ENCODE results near the gene NPEPL1. TPM values are rescaled to one million over a fixed set of nuclear protein-coding genes. Genes with fewer than 3 reads are reported as not detected.

Gene NPEPL1
- total RNA-seq, 2 donors from 2014 or later: 14.7 to 20.6 TPM

DNA sequence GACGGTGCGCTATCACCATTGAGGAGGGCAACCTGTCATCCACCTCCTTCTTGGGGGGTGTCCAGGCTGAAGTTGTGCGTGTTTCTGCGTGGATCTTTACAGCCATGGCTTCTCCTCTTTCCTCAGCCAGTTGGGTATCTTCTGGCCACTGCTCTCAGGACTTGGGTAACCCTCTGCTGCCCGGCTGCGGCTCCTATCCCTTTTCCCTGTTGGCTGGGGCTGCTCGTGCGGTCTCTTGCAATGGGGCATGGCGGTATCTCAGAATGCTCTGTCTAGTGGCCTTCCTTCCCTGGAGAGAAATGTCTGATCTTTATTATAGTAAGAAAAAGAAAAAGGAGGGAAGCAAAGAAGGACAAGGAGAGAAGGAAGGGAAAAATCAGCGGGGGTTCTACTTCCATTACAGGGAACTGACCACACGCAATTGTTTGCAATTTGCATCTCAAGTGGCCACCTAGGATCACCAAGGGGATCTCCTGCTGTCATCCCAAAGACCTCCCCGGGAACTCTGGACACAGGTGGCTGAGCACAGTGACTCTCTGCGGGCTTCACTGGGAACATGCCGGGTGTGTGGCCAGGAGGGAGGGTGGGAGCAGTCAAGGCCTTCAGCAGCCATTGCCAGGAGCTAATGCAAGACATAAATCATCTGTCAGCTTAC, 60.8 kb downstream of the NPEPL1 start:
- Histone ChIP-seq H3K27ac (no peak overlapping the region), H3K27me3 (no peaks in the 10 kb centered on the region), H3K9ac (ENCODE audit: low read depth in 2 of 2, low read length in 2 of 2) (no peak overlapping the region), H3K36me3 (no peaks in the 10 kb centered on the region), H3K9me3 (no peaks in the 10 kb centered on the region), H3K4me3 (no peak overlapping the region), H3K4me1 (no peaks in the 10 kb centered on the region)
- intact Hi-C loops (cut with DNase I): no loop called here
- TF ChIP-seq, protein P1, sequence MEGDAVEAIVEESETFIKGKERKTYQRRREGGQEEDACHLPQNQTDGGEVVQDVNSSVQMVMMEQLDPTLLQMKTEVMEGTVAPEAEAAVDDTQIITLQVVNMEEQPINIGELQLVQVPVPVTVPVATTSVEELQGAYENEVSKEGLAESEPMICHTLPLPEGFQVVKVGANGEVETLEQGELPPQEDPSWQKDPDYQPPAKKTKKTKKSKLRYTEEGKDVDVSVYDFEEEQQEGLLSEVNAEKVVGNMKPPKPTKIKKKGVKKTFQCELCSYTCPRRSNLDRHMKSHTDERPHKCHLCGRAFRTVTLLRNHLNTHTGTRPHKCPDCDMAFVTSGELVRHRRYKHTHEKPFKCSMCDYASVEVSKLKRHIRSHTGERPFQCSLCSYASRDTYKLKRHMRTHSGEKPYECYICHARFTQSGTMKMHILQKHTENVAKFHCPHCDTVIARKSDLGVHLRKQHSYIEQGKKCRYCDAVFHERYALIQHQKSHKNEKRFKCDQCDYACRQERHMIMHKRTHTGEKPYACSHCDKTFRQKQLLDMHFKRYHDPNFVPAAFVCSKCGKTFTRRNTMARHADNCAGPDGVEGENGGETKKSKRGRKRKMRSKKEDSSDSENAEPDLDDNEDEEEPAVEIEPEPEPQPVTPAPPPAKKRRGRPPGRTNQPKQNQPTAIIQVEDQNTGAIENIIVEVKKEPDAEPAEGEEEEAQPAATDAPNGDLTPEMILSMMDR (IDR thresholded peaks at IDR 0.05): no peak
- DNase-seq: peak; percentile 11

- TF ChIP-seq, protein P1 (IDR thresholded peaks at IDR 0.05): no peak
- Histone ChIP-seq H3K36me3 (no peaks in the 10 kb centered on the region), H3K27me3 (no peaks in the 10 kb centered on the region), H3K9me3 (no peaks in the 10 kb centered on the region), H3K4me1 (no peaks in the 10 kb centered on the region), H3K4me3 (no peak overlapping the region), H3K27ac (no peak overlapping the region), H3K9ac (ENCODE audit: low read depth in 2 of 2, low read length in 2 of 2) (no peak overlapping the region)
- peak; percentile 6 for DNase-seq
- intact Hi-C loops (cut with DNase I): no loop called here
Measured at GRCh38 chr20:58753922-58754551, 61.4 kb downstream of the NPEPL1 start.

- Histone ChIP-seq H3K27ac (no peak overlapping the region), H3K9ac (ENCODE audit: low read depth in 2 of 2, low read length in 2 of 2) (no peak overlapping the region), H3K4me1 (no peaks in the 10 kb centered on the region), H3K4me3 (no peak overlapping the region), H3K27me3 (no peaks in the 10 kb centered on the region), H3K9me3 (no peaks in the 10 kb centered on the region), H3K36me3 (no peaks in the 10 kb centered on the region)
- DNase-seq: peak; percentile 9
- TF ChIP-seq, protein P1 (IDR thresholded peaks at IDR 0.05): no peak
- intact Hi-C loops (cut with DNase I): no loop called here
Measured at GRCh38 chr20:58754584-58754983, 62.0 kb downstream of the NPEPL1 start.

- Histone ChIP-seq H3K27me3 (no peaks in the 10 kb centered on the region), H3K36me3 (no peaks in the 10 kb centered on the region), H3K9ac (ENCODE audit: low read depth in 2 of 2, low read length in 2 of 2) (no peak overlapping the region), H3K4me3 (no peak overlapping the region), H3K27ac (no peak overlapping the region), H3K4me1 (no peaks in the 10 kb centered on the region), H3K9me3 (no peaks in the 10 kb centered on the region)
- TF ChIP-seq, protein P1 (IDR thresholded peaks at IDR 0.05): no peak
- peak; percentile 6 for DNase-seq
- intact Hi-C loops (cut with DNase I): no loop called here
Measured at GRCh38 chr20:58755062-58755697, 62.6 kb downstream of the NPEPL1 start.

DNA sequence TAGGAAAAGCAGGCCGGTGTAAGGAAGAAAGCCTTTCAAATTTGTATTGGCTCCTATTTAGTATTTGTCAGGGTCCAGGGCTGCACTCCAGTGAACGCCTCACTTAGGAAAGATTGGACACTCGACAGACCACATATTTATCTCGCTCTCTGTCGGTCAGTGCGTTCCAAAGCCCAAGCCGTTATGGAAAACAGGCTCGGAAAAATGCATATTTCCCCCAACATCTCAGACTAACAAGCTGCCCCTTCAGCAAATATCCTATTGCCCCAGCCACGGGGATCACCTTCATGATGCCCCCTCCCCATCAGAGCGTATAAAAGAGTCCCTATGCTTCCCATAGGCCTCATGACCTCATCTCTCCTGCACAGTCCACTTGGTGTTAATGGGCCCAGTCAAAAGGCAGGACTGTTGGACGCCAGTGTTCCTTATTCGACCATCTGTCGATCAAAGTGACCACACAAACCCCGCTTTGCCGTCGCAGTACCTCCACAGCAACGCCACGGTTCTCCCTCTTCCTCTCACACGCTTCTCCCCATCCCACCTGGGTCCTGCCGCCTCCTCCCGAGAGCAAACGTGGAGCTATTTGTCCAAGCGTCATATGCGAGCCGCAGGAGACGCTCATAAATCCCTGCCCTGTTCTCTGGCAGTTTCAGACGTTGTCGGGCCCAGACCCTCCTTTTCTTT, 63.3 kb downstream of the NPEPL1 start:
- H3K4me3 ChIP-seq: no peak overlapping the region
- H3K9me3 ChIP-seq: no peaks in the 10 kb centered on the region
- peak; percentile 10 for DNase-seq
- intact Hi-C loops (cut with DNase I): no loop called here
- no peaks in the 10 kb centered on the region for H3K27me3 ChIP-seq
- H3K27ac ChIP-seq: no peak overlapping the region
- no peaks in the 10 kb centered on the region for H3K36me3 ChIP-seq
- TF ChIP-seq, protein P1 (IDR thresholded peaks at IDR 0.05): no peak
- no peaks in the 10 kb centered on the region for H3K4me1 ChIP-seq
- no peak overlapping the region for H3K9ac ChIP-seq (ENCODE audit: low read depth in 2 of 2, low read length in 2 of 2)
